ENCODE results near the gene SLC22A8.
"Not testable (repeated sequence)": the region's sequence is repeated elsewhere in the genome, so short reads cannot be mapped to it uniquely, and the experiment has no call there.

Gene SLC22A8, protein sequence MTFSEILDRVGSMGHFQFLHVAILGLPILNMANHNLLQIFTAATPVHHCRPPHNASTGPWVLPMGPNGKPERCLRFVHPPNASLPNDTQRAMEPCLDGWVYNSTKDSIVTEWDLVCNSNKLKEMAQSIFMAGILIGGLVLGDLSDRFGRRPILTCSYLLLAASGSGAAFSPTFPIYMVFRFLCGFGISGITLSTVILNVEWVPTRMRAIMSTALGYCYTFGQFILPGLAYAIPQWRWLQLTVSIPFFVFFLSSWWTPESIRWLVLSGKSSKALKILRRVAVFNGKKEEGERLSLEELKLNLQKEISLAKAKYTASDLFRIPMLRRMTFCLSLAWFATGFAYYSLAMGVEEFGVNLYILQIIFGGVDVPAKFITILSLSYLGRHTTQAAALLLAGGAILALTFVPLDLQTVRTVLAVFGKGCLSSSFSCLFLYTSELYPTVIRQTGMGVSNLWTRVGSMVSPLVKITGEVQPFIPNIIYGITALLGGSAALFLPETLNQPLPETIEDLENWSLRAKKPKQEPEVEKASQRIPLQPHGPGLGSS

DNA sequence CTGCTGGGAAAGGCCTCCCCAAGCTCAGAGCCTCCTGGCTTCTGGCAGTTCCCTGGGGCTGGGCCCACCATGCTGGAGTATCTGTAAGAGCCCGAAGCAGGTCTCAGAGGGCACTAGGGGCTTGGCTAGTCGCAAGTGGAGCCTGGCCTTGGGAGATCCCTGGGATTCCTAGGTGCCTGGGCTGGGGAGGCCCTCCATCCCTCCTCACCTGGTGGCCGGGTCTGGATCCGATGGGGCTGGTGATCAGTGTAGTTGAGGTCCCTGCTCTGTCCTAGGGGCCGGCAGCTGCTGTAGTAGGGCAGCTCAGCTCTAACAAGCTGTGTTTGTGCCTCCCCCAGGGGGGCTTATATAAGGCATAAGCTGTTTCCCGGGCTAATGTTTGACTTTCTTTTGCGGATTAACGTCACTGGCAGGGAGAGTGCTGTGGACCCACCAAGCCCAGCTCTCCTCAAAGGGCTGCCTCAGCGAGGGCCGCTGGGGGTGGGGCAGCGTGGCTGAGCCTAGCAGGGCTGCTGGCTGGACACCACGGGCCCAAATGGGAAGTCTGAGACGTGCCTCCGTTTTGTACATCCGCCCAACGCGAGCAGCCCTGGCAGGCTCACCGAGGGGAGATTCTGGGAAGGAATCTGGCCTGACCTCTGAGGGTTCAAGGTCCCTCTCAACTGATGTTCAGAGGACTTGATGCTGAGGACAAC, at the start of gene SLC22A8:
Gene SLC22A8 (minus strand): TSS at position 321 of the 695 bp plus-strand sequence. CDS start 883 bp downstream, outside the sequence.
- no peak for DNase-seq

DNA sequence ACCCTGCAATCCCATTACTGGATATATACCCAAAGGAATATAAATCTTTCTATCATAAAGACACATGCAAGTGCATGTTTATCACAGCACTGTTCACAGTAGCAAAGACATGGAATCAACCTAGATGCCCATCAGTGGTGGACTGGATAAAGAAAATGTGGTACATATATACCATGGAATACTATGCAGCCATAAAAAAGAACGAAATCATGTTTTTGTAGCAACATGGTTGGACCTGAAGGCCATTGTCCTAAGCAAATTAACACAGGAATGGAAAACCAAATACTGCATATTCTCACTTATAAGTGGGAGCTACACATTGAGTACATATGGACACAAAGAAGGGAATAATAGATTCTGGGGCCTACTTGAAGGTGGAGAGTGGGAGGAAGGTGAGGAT, 30.6 kb upstream of the SLC22A8 start:
- not testable (repeated sequence) for DNase-seq

DNA sequence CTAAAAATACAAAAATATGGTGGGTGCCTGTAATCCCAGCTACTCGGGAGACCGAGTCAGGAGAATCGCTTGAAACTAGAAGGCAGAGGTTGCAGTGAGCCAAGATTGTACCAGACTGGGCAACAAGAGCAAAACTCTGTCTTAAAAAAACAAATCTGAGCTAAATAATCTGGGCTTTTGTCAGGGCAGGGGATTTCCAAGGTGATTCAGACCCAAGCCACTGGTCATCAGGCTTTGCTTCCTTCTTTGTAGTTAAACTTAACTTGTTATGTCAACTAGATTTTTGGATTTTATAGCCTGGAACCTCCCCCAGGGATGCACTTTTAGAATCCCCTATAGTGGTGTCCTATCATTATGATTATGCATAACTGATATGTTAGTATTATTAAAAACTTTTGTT, 27.0 kb upstream of the SLC22A8 start:
- DNase-seq: no peak

DNA sequence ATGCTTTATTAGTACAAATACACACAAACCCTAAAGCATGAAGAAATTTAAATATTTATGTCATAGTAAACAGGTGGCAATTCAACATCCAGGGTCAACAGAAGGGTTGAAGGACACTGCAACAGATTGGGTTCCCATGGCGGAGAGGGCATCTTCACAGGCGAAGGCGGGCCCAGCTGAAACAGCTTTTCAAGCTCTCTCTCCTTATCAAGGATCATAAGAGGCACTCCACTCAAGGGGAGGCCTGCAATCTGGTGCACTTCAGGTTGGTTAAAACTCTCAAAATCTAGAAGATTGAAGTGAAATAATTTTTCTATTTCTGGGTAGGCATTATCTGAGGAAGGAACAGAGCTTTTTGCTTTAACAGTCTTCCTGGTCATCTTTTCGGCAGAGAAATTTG, 16.8 kb upstream of the SLC22A8 start:
- no peak for DNase-seq

DNA sequence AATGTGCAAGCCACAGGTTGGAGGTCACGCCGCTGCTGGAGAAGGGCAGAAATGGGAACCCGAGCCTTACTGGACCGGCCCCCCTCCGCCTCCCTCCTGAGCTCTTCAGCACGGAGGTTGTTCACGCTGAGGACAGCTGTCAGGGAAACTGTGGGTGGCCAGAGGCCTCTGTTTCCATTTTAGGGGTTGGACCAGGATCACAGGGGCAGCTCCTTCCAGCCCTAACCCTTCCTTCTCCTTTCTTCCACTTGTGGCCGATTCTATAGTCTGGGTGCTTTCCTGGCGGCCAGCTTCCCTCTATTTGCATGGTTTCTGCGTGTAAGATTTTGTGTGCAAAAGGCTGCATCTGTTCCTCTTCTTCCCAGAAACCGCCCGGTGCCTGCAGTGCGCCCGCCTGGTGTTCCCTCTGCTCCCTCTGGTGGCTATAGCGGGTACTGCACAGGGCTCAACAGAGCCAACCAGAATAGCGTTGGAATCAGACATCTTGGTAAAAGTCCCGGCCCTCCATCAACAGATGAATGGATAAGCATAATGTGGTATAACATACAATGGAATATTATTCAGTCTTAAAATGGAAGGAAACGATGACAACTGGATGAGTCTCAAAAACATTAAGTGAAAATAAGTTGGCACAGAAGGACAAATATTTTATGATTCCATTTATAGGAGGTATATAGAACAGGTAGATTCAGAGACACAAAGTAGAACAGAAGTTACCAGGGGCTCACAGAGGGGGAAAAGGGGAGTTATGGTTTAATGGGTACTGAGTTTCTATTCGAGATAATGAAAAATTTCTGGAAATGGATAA, 8.4 kb upstream of the SLC22A8 start:
- DNase-seq: peak; percentile 82 to 89

DNA sequence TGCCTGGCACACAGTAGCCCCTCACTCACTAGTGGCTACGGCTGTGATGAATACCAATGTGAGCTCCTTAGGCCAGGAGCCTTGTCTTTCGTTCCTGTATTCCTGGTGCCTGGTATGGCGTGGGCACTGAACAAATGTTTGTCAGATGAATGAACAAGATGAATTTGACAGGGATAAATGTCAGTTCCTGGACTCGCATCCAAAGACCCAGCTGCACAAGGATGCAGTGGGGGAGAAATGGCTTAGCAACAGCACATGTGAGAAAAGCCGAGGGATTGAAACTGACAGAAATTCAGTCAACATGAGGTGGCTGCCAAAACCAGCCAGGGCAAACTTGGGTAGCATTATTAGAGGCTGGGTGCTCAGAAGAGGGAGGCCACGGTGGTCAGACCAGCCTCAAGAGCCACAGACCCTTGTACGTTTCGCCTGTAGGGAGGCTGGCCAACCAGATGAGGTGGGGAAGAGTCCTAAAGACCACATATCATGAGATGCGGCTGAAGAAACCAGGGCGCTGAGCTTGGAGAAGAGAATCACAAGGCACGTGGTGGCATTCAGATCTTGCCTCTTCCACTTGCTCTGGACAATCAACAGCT, 7.7 kb upstream of the SLC22A8 start:
- DNase-seq: no peak

DNA sequence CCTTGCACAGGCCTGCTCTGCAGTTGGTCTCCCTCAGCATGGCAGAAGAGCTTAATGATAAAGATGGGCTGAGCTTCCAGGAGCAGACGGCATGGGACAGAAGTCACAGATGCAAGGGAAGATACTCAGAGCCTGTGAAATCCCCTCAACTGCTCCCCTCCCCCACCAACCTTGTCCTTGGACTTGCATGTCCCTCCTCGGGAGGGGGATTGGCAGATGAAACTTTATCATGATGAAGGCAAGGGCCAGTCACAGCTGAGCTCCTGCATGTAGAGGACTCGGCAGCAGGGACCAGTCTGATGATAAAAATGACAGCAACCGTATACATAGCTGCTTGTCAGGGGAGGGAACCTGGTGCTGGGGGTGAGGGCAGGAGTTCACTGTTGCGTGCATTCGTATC, 6.8 kb upstream of the SLC22A8 start:
- no peak for DNase-seq

DNA sequence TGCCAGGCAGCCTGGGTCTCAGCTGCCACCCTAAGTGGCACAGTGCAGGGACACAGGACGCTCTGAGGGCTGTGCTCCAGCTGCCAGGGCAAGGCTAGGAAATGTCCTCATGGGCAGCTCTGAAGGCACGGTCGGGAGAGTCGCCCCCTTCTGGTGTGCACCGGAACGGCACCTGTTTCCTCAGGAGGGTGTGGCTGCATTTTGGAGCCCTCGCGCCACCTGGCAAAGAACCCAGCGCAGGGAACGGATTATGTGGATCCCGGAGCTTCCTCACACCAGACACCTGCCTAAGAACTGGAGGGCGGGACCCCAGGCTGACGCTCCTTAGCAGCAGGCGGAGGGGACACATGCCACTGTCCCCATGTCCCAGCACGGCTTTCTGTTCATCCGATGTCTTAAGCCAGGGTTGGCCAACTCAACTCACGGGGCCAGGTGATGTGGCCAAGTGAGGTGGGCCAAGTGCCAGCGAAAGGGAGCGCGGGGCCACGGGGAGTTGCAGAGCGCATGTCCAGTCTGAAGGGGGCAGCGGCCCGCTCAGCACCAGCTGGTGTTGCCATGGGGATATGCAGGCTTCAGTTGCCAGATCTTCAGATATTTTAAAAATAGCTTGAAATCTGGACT, 5.1 kb upstream of the SLC22A8 start:
- no peak for DNase-seq

DNA sequence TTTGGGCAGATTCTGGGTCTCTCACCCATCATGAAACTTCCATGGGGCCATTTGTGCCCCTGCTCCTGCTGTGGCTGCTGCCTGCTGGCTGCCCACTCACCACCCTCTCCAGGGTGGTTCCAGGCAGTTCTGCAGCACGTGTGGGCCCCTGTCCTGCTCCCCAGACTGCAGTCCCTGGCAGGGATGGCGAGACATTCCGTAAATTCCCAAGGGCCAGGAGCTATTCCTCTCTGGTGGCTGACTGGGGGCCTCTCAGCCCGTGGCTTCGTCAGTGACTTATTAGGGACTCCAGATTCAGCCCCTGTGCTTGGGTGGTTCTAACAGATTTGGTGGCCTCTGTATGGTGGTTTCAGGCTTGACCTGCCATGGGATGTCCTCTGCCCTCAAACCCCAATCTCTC, 3.9 kb upstream of the SLC22A8 start:
- no peak for DNase-seq

DNA sequence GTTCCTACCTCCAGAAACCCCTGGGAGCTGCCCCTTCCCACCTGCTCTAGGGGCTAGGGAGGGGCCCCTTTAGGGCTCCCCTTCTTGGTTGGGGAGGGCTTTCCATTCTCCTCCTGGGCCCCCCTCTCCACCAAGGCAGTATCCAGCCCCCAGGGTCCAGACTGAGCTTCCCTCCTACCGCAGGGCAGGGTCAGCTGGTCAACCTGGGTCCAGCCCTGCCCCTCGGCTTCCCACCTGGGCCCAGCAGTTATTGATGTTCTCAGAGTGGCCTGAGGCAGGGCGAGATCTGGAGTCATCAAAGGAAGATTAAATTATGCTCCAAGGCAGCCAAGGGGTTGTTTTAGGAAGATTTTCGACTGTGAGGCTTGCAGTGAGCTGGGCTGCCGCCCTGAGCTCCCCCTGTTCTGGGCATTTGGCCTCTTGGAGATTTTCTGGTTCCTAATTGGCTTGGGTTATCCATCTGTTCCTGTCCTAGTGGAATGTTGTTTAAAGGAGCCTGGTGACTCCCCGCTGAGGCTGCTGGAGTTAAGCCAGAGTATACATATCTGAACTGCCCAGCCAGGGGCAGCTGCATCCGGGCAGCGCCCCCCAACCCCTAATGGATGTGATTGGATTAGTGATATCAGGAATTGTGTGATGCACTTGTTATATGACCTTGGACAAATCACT, 1.8 kb upstream of the SLC22A8 start:
- DNase-seq: no peak

DNA sequence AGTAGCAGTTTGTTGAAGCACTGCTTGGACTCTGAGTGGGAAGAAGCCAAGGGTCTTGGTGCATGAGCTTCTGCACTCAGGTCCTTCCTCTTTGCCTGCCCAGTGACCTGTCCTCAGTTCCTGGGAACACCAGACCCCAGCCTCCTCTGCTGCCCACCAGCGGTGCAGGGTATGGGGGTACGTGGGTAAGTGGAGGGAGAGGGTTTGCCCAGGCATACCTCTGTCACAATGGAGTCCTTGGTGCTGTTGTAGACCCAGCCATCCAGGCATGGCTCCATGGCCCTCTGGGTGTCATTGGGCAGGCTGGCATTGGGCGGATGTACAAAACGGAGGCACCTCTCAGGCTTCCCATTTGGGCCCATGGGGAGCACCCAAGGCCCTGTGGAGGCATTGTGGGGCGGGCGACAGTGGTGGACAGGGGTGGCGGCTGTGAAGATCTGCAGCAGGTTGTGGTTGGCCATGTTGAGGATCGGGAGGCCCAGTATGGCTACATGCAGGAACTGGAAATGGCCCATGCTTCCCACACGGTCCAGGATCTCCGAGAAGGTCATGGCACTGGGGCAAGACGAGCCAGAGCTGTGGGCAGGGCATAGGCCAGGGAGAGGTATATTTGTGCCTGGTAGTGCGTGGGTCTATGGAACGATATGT, 1.1 kb downstream of the SLC22A8 start:
- DNase-seq: no peak

DNA sequence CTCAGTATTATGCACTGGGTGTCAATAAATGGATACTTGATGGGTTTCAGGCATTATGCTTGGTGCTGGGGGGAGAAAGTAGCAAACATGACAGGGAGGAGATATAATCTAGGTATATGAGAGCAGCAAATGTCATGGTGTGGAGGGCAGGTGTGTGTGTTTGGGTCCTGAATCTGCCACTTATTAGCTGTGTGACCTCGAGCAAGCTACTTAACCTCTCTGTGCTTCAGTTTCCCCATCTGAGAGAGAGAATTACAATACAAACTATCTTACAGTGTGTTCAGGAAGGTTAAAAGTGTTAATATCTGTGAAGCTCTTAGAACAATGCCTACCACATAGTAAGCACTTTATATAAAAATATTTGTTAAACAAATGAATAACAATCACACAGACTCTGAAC, 2.8 kb downstream of the SLC22A8 start:
- no peak for DNase-seq

DNA sequence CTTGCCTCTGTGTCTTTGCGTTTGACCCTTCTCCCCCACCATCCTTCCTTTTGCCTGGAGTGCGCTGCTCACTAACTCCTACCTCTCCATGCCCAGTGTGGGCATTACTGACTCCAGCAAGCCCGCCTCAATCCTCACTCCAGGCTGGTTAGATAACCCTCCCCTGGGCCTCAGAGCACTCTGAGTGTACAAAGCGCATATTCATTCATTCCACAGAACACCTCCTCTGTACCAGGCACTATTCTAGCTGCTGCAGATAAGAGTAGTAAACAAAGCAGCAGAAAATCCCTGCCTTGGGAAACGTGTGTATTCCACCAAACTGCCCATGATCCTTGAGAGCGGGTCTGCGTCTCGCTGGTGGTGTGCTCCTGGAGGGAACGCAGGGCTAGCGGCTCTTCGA, 3.2 kb downstream of the SLC22A8 start:
- no peak for DNase-seq

DNA sequence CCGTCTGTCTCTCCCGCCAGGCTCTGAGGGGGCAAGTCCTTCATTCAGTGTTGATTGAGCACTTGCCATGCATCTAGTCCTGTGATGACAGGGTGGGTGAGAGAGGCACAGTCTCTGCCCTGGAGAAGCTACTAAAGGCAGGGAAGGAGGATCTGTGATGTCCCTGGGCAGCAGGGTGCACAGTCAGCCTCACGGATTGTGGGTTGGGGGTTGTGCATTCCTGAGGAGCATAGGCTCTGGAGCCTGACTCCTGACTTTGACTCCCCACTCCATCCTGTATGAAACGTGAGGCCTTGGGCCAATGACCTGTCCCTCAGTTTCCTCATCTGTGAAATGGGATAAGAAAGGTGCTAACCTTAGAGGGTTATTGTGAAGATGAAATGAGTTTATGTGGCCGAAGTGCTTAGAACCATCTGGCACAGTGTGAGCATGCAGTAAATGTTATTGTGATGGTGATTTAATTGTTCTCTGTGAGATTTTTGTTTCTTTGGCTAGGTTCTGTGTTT, 4.7 kb downstream of the SLC22A8 start:
- DNase-seq: no peak

DNA sequence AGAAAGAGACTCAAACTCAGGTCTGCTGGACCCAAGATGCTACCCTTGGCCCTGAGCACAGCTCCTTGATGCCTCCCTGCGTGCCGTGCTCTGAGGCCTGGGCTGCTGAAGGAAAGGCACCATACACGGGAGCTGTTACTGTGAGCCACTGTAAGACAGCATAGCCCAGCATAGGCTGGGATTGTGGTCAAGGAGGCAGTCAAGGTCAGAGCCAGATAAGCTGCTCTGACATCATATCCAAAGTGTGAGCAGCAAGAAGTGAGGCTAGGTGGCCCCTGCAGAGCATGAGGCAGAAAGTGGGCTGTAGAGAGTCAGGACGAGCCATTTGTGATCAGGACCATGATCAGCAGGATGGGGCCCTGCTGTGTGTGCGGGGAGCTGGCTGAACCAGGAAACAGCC, 7.7 kb downstream of the SLC22A8 start:
- no peak for DNase-seq

DNA sequence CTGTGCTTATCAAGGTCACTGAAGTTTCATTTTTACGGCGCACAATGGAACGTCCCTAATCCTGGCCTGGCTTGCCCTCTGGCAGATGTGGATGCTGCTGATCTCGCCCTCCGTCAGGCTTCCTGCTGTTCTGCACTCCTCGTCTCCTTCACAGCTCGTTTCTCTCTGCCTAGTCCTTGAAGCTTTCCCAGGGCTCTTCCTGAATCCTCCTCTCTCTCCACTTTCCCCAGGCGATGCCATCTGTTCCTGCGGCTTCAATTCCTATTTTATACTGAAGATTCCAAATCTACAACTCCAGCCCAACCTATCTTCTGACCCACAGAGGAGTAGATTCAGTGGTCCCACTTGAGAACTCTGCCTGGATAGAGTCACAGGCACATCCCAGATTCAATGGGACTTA, 14.2 kb downstream of the SLC22A8 start:
- DNase-seq: no peak

DNA sequence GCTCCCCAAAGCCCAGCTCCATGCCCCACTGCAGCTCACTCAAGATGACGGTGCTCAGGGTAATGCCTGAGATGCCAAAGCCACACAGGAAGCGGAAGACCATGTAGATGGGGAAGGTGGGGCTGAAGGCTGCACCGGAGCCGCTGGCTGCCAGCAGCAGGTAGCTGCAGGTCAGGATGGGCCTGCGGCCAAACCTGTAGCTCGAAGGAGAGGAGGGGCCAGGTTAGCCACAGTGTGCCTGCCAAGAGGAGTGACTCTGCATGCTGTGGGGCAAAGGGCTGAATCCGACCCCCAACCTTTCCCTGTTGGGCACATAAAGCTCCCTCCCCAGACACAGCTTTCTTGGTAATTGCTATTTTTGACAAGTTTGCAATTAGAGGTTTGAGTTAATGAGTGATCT, 16.0 kb downstream of the SLC22A8 start:
- no peak for DNase-seq

DNA sequence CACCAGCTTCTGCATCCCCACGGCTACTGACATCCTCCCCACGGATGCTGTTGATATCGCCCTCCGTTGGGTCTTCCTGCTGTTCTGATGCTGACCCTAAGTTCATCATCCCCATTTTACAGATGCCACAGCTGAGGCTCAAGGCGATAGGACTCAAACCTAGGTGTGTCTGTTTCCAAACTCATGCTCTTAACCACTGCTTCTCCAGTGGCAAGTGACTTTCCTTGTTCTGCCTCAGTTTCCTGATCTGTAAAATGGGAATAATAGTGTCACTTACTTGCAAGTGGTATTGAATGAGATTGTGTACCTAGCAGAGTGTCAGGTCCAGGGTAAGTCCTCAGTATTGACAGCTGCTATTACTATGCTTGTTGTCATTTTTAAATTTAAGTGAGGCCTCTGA, 16.5 kb downstream of the SLC22A8 start:
- DNase-seq: no peak

DNA sequence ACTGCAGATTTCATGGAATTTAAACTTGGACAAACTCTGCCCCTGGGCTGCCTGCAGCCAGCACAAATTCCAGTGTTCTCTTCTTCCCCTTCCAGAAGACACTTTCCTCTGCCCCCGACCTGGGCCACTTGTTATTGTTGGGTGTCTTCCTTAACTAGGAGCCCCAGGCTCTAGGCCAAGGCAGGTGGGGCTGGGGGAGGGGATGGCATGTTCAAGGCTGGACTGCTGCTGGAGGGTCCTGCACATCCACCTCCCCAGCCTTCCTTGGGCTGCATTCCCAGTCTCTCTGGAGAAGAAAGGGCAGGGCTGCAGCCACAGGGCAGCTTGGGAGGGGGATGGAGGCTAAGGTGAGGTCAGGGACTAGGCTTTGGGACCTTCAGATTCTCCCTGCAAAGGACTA, 19.4 kb downstream of the SLC22A8 start:
- DNase-seq: no peak

DNA sequence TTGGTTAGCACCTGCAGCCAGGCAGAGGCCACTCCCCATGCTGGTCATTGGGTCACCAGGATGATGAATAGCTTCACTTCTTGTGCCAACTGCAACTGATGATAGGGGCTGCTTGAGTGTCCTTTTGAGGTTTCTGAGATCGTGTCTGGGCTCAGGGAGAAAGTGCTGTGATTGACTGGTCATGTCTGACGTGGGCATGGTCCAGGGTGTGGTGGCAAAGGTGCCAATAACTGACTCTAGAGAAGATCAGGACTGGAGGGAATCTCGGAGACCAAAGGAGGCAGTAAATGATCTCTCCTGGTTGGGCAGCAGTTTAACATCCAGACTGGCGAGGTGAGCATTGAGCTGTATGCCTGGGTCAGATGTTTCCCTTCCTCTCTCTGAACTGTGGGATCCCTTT, 20.9 kb downstream of the SLC22A8 start:
- DNase-seq: no peak

DNA sequence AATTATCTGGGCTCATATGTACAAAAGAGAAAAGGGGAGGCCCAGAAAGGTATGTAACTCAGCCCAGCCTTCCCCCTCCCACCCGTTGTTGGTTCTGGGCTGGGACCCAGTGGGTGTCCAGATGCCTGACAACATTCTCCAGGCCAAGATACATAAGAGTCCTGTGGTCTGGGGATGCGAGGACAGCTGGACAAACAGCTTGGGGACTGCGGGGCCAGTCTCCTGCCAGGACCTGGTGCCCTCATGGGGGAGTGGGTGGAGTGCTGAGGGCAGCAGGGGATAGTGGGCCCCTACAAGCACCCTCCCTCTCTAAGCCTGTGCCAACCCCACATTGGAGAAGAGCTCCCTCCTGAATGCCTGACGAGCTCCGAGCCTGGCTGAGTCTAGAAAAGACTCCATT, 27.4 kb downstream of the SLC22A8 start:
- no peak for DNase-seq
